CD4-positive, alpha-beta T cell treated with Interleukin-15 for 1 hour (primary cell): ENCODE results near the gene ADAMTS16.

Source experiments
- DNase-seq: peaks from one replicate; pipeline ENCODE4 v3.0.0-alpha.2; 2020

ADAMTS16 gene

DNA sequence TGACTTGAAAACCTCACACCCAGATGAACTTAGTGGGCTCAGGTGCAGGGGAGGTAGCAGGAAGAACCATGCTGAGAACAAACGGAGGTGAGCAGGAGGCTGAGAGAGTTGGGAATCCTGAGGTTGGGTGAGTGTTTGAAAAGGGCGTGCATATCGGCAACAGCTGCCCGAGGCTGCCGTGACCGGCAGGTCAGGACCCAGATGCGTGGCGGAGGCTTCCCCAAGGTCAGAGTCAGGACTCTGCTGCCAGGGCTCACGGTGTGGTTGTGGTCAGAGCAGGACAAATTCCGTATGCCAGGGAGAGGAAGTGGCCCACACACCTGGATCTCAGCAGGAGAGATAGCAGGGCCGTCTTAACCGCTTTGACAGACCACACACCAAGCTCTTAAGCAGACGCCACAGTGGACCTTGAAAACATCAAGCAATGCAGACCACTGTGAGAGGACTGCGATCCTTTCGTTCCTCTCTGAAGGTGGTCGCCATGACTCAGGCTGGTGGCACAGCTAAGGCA lies 43.1 kb downstream of the ADAMTS16 start:
- no peak for DNase-seq

DNA sequence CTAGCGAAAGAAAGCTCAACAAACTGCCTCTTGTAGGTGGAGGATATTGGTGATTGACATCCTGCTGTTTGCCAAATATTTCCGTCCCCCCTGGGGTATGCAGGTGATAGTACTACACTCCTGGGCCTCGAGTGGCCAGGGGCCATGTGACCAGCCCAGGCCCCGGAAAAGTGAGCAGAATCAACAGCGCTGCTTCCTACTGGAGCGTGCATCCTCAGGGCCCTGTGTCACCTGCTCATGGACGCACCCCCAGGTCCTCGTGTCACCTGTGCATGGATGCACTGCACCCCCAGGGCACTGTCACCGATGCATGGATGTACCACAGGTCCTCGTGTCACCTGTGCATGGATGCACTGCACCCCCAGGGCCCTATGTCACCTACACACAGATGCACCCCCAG lies 43.8 kb downstream of the ADAMTS16 start:
- DNase-seq: no peak

- no peak for DNase-seq
Observed at GRCh38 chr5:5188376-5189050, 48.4 kb downstream of the ADAMTS16 start.

DNA sequence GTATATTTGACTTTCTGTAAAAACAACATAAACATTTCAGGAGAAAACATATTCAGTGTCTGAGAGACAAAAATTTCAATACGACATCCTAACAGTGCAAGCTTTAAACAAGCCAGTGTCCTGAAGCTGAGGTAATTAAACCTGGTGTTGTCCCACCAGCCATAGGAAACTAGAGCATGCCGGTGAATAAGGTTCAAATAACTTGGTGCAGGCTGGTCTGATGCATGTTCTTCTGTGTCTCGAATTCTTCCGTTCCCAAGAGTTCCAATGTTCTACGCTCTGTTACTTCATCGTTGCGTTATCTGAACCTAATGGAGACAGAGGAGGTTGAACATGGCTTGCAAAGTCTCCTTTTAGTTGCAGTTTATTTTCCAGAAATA lies 48.9 kb downstream of the ADAMTS16 start:
- DNase-seq: no peak

DNA sequence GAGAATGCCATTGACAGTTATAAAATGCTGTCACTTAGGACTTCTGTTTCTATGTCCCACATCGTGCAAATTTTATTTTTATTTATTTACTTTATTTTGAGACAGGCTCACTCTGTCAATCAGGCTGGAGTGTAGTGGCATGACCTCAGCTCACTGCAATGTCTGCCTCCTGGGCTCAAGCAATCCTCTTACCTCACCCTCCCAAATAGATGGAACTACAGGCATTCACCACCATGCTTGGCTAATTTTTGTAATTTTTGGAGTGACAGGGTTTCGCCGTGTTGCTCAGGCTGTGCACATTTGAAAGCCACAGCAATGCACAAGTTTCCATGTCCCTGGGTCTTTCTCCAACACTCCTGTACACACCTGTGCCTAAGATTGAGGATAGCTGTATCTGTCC lies 51.8 kb downstream of the ADAMTS16 start:
- DNase-seq: no peak

GRCh38 chr5:5192681-5193080 lies 52.6 kb downstream of the ADAMTS16 start:
- no peak for DNase-seq

- no peak for DNase-seq
Observed at GRCh38 chr5:5195128-5195918, 55.2 kb downstream of the ADAMTS16 start.

DNA sequence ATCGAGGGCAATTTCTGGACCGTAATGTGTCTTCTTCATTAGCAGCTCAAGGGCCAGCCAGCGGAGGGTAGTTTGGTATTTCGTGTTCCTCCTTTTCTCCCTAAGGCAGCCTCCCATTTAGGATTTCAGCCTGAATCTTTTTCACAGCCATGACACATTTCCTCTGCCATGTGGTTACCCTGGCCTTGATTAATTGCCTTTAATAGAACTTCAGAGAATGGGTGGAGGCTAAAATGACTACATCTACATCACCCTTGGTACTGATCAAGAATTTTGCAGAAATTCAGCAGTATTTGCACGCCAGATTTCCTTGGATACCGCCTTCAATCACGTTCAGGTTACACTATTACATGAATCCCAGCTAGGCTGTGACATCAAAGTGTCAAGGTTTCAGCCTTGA lies 58.0 kb downstream of the ADAMTS16 start:
- DNase-seq: no peak

DNA sequence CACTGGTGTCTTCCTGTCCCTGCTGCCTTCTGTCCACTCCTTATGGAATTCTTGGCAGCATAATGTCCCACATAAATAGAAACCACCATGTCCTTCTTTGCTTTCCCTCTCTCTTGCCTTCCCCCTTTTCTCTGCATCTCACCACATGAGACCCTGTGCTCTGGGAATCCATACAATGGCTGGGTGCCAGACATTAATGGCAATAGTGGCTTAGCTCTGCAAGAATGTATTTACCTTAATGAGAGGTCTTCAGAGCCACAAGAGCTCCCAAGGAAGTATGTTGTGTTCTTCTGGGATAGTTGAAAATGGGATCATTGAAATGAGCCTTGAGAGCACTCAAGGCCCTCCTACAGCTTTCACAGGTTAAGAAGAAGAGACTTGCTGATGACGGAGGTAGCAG lies 58.7 kb downstream of the ADAMTS16 start:
- no peak for DNase-seq

DNA sequence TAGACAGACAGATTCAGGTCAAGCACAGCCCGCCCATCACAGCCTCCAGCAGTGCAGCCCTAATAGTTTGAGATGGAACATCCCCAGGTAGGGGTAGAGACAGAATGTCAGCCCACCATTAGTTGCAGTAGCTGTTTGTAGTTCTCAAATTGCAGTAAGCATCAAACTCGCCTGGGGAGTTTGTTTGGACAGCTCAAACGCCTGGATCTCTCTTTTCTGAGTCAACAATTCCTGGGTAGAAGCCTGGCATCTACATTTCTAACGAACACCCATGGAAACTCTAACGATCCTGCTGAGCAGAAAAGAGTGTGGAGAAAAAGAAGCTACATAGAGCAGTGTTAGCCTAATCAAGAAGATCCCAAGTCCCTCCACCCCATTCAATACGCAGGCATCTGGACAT lies 59.4 kb downstream of the ADAMTS16 start:
- DNase-seq: no peak

- DNase-seq: no peak
Observed at GRCh38 chr5:5200133-5200532, 60.0 kb downstream of the ADAMTS16 start.

DNA sequence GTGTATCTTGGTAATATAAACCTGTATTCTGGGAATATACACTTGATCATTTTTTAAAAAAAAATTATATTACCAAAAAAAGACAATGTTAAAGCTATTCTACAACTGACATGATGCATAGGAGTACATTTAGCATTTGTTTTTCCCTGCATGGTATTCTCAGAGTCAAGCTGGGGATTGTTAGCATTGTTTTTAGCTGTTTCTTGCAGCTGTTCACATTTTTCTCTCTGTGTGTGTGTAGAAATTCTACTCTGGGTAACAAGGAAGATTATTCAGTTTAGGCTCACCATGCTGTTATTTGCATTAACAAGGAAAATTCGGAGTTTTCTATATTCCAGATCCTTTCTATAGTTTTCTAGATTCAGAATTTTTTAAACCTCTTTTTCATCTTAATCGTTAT lies 62.2 kb downstream of the ADAMTS16 start:
- DNase-seq: no peak

- DNase-seq: no peak
Observed at GRCh38 chr5:5203451-5203850, 63.3 kb downstream of the ADAMTS16 start.

DNA sequence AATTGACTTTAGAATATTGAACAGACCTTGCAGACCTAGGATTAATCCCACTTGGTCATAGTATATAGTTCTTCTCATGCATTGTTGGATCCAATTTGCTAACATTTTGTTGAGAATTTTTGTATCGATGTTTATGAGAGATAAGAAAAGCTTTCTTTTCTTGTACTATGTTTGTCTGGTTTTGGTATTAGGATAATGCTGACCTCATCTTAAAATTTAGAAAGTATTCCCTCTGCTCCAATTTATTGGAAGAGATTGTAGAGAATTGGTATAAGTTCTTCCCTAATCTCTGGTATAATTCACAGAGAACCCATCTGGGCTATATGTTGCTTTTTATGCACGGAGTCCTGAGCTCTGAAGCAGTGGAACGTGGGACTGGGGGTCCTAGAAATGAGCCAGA lies 67.7 kb downstream of the ADAMTS16 start:
- no peak for DNase-seq

GRCh38 chr5:5209089-5209488 lies 69.0 kb downstream of the ADAMTS16 start:
- DNase-seq: no peak

- DNase-seq: no peak
Observed at GRCh38 chr5:5209510-5210286, 69.6 kb downstream of the ADAMTS16 start.

GRCh38 chr5:5217371-5217770 lies 77.2 kb downstream of the ADAMTS16 start:
- DNase-seq: no peak

GRCh38 chr5:5218396-5218795 lies 78.3 kb downstream of the ADAMTS16 start:
- no peak for DNase-seq

DNA sequence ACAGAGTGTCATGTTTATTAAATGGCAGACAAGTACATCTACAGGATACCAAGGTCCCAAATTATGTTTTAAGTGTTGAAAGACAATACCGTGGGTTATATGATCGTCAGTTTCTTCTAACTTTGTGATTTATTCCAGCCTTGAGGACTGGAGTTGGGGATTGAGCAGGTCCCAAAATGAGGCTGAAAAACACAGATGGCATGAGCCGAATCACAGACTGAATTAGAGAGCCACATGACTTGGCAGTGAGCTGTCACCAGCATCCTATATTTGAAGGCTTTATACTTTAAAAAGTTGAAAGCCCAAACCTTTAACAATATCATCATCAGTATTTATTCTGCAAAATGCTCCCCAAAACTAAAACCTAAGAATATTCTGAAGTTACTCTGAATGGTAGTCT lies 79.4 kb downstream of the ADAMTS16 start:
- no peak for DNase-seq

GRCh38 chr5:5220901-5221631 lies 80.9 kb downstream of the ADAMTS16 start:
- DNase-seq: no peak

GRCh38 chr5:5221724-5222123 lies 81.6 kb downstream of the ADAMTS16 start:
- DNase-seq: no peak

DNA sequence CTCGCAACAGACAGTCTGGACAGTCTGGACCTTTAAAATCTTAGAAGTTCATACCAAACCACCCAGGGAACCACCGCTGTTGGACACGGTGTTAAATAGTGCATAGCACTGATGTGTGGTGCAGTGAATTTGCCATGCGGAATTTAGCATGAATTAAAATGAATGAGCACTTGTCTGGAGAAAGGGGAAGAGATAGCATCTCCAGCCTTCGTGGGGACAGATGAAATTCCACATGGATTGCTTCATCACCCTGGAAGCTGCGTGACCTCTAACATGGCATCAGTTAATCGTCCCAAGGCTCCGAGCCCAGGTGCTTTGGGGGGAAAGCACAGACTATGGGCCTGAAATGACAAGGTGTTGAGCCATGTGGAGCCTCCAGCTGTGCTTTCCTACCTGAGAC lies 91.4 kb downstream of the ADAMTS16 start:
- no peak for DNase-seq

DNA sequence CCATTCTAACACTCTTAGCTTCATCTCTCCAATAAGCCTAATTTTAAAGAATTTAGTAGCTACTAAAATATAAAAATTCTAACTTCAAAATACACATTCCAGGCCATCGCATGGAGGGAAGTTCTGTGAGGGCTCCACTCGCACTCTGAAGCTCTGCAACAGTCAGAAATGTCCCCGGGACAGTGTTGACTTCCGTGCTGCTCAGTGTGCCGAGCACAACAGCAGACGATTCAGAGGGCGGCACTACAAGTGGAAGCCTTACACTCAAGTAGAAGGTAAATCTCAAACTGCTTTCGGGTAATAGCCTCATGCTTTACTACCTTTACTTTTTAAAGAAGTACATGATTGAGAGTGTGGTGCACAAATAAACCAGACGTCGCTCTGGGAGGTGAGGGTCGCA lies 94.8 kb downstream of the ADAMTS16 start:
- DNase-seq: no peak
